ENCODE results near the gene OR2AG1. TPM values are rescaled to one million over a fixed set of nuclear protein-coding genes. Genes with fewer than 3 reads are reported as not detected.
"Not testable (repeated sequence)": the region's sequence is repeated elsewhere in the genome, so short reads cannot be mapped to it uniquely, and the experiment has no call there.

OR2AG1 gene
- total RNA-seq, 1 donor from 2014 or later = not detected

GRCh38 chr11:6790546-6790945 is 7.7 kb downstream of the OR2AG1 start:
- no peak overlapping the region for H3K27ac Mint-ChIP-seq (ENCODE audit: unreplicated experiment)
- no peaks in the 10 kb centered on the region for H3K36me3 ChIP-seq (ENCODE audit: insufficient read depth, low read length)
- DNase-seq (ENCODE audit: low read depth) = no peak
- no peaks in the 10 kb centered on the region for H4K20me1 ChIP-seq (ENCODE audit: insufficient read depth, low read length)
- no peaks in the 10 kb centered on the region for H3K79me2 ChIP-seq (ENCODE audit: insufficient read depth, low read length)
- no peak overlapping the region for H3K9ac ChIP-seq (ENCODE audit: low read length)
- no peak overlapping the region for H2AFZ ChIP-seq (ENCODE audit: low read depth, low read length)
- H3K4me1 ChIP-seq (ENCODE audit: insufficient read depth, low read length) = no peaks in the 10 kb centered on the region
- no peak for TF ChIP-seq EZH2 (IDR thresholded peaks at IDR 0.05; ENCODE audit: insufficient read depth, low read length)
- TF ChIP-seq CTCF (IDR thresholded peaks at IDR 0.05; ENCODE audit: insufficient read depth, low read depth, low read length) = no peak
- no peaks in the 10 kb centered on the region for H3K4me1 Mint-ChIP-seq (ENCODE audit: low read depth, unreplicated experiment)
- H3K27me3 ChIP-seq (ENCODE audit: insufficient read depth, low read length) = no peaks in the 10 kb centered on the region
- H3K27ac ChIP-seq (ENCODE audit: low read depth, low read length) = no peak overlapping the region
- no peak overlapping the region for H3K4me2 ChIP-seq (ENCODE audit: low read length)
- no peak for FAIRE-seq
- H3K36me3 Mint-ChIP-seq (ENCODE audit: low read depth, unreplicated experiment) = no peaks in the 10 kb centered on the region
- H3K4me3 Mint-ChIP-seq (ENCODE audit: unreplicated experiment) = no peak overlapping the region
- no peak overlapping the region for H3K4me3 ChIP-seq (ENCODE audit: insufficient read depth, low read depth, low read length)
- no peaks in the 10 kb centered on the region for H3K9me3 Mint-ChIP-seq (ENCODE audit: unreplicated experiment)
- H3K9me3 ChIP-seq (ENCODE audit: insufficient read depth, low read depth, low read length) = no peaks in the 10 kb centered on the region
- no peaks in the 10 kb centered on the region for H3K27me3 Mint-ChIP-seq (ENCODE audit: low read depth, unreplicated experiment)

GRCh38 chr11:6794639-6795038 is 11.8 kb downstream of the OR2AG1 start:
- no peaks in the 10 kb centered on the region for H3K36me3 ChIP-seq (ENCODE audit: insufficient read depth, low read length)
- FAIRE-seq (no peak), DNase-seq (ENCODE audit: low read depth) (no peak)
- H3K4me3 ChIP-seq (ENCODE audit: insufficient read depth, low read depth, low read length) = no peak overlapping the region
- no peak overlapping the region for H3K27ac ChIP-seq (ENCODE audit: low read depth, low read length)
- H3K9ac ChIP-seq (ENCODE audit: low read length) = no peak overlapping the region
- no peaks in the 10 kb centered on the region for H3K36me3 Mint-ChIP-seq (ENCODE audit: low read depth, unreplicated experiment)
- no peaks in the 10 kb centered on the region for H3K27me3 Mint-ChIP-seq (ENCODE audit: low read depth, unreplicated experiment)
- no peak overlapping the region for H3K4me2 ChIP-seq (ENCODE audit: low read length)
- H3K79me2 ChIP-seq (ENCODE audit: insufficient read depth, low read length) = no peaks in the 10 kb centered on the region
- H3K4me1 Mint-ChIP-seq (ENCODE audit: low read depth, unreplicated experiment) = no peaks in the 10 kb centered on the region
- H4K20me1 ChIP-seq (ENCODE audit: insufficient read depth, low read length) = no peaks in the 10 kb centered on the region
- H3K9me3 ChIP-seq (ENCODE audit: insufficient read depth, low read depth, low read length) = no peaks in the 10 kb centered on the region
- no peaks in the 10 kb centered on the region for H3K9me3 Mint-ChIP-seq (ENCODE audit: unreplicated experiment)
- H3K4me3 Mint-ChIP-seq (ENCODE audit: unreplicated experiment) = no peak overlapping the region
- H2AFZ ChIP-seq (ENCODE audit: low read depth, low read length) = no peak overlapping the region
- no peak overlapping the region for H3K27ac Mint-ChIP-seq (ENCODE audit: unreplicated experiment)
- H3K4me1 ChIP-seq (ENCODE audit: insufficient read depth, low read length) = no peaks in the 10 kb centered on the region
- TF ChIP-seq EZH2 (IDR thresholded peaks at IDR 0.05; ENCODE audit: insufficient read depth, low read length) (no peak), CTCF (IDR thresholded peaks at IDR 0.05; ENCODE audit: insufficient read depth, low read depth, low read length) (no peak)
- no peaks in the 10 kb centered on the region for H3K27me3 ChIP-seq (ENCODE audit: insufficient read depth, low read length)

GRCh38 chr11:6799402-6799801 is 16.6 kb downstream of the OR2AG1 start, which contains the start of gene OR6A2:
Gene OR6A2, minus strand, starts transcription at chr11:6799689. Its CDS starts 3,981 bp downstream, at chr11:6795708.
- H2AFZ ChIP-seq (ENCODE audit: low read depth, low read length) = no peak within 1 kb of the TSS
- H3K27me3 ChIP-seq (ENCODE audit: insufficient read depth, low read length) = no peaks in the 10 kb centered on the region
- no peaks in the 10 kb centered on the region for H3K27me3 Mint-ChIP-seq (ENCODE audit: low read depth, unreplicated experiment)
- H3K4me1 ChIP-seq (ENCODE audit: insufficient read depth, low read length) = no peaks in the 10 kb centered on the region
- no peak within 1 kb of the TSS for H3K4me3 ChIP-seq (ENCODE audit: insufficient read depth, low read depth, low read length)
- no peaks in the 10 kb centered on the region for H3K36me3 Mint-ChIP-seq (ENCODE audit: low read depth, unreplicated experiment)
- no peaks in the 10 kb centered on the region for H4K20me1 ChIP-seq (ENCODE audit: insufficient read depth, low read length)
- H3K36me3 ChIP-seq (ENCODE audit: insufficient read depth, low read length) = no peaks in the 10 kb centered on the region
- no peak within 1 kb of the TSS for H3K4me3 Mint-ChIP-seq (ENCODE audit: unreplicated experiment)
- H3K4me1 Mint-ChIP-seq (ENCODE audit: low read depth, unreplicated experiment) = no peaks in the 10 kb centered on the region
- TF ChIP-seq CTCF (IDR thresholded peaks at IDR 0.05; ENCODE audit: insufficient read depth, low read depth, low read length) = no peak
- TF ChIP-seq EZH2 (IDR thresholded peaks at IDR 0.05; ENCODE audit: insufficient read depth, low read length) = no peak
- FAIRE-seq = no peak
- H3K79me2 ChIP-seq (ENCODE audit: insufficient read depth, low read length) = no peaks in the 10 kb centered on the region
- H3K9ac ChIP-seq (ENCODE audit: low read length) = no peak within 1 kb of the TSS
- no peak within 1 kb of the TSS for H3K4me2 ChIP-seq (ENCODE audit: low read length)
- H3K9me3 ChIP-seq (ENCODE audit: insufficient read depth, low read depth, low read length) = no peaks in the 10 kb centered on the region
- no peak for DNase-seq (ENCODE audit: low read depth)
- no peaks in the 10 kb centered on the region for H3K9me3 Mint-ChIP-seq (ENCODE audit: unreplicated experiment)
- H3K27ac ChIP-seq (ENCODE audit: low read depth, low read length) = no peak within 1 kb of the TSS
- no peak within 1 kb of the TSS for H3K27ac Mint-ChIP-seq (ENCODE audit: unreplicated experiment)

- H4K20me1 ChIP-seq (ENCODE audit: insufficient read depth, low read length); H2AFZ ChIP-seq (ENCODE audit: low read depth, low read length); H3K4me1 Mint-ChIP-seq (ENCODE audit: low read depth, unreplicated experiment); H3K4me1 ChIP-seq (ENCODE audit: insufficient read depth, low read length); H3K79me2 ChIP-seq (ENCODE audit: insufficient read depth, low read length); H3K27me3 ChIP-seq (ENCODE audit: insufficient read depth, low read length); H3K27ac ChIP-seq (ENCODE audit: low read depth, low read length); H3K27ac Mint-ChIP-seq (ENCODE audit: unreplicated experiment); H3K4me3 Mint-ChIP-seq (ENCODE audit: unreplicated experiment); H3K9ac ChIP-seq (ENCODE audit: low read length); H3K4me3 ChIP-seq (ENCODE audit: insufficient read depth, low read depth, low read length); FAIRE-seq; H3K4me2 ChIP-seq (ENCODE audit: low read length); H3K36me3 ChIP-seq (ENCODE audit: insufficient read depth, low read length); H3K27me3 Mint-ChIP-seq (ENCODE audit: low read depth, unreplicated experiment); DNase-seq (ENCODE audit: low read depth); H3K36me3 Mint-ChIP-seq (ENCODE audit: low read depth, unreplicated experiment); H3K9me3 ChIP-seq (ENCODE audit: insufficient read depth, low read depth, low read length); H3K9me3 Mint-ChIP-seq (ENCODE audit: unreplicated experiment): not testable (repeated sequence)
These were observed 18.3 kb downstream of the OR2AG1 start for GRCh38 chr11:6801075-6801474.

Measured in astrocyte (in vitro differentiated cells and primary cell).